Osteocyte (in vitro differentiated cells): ENCODE results near the gene UBFD1. TPM values are rescaled to one million over a fixed set of nuclear protein-coding genes. Genes with fewer than 3 reads are reported as not detected.

Experiments used
- DNase-seq: peaks from one replicate; pipeline ENCODE4 v3.0.0; 2021; ENCODE audit warnings: mixed read lengths; ENCODE audit not compliant: unreplicated experiment; ENCODE audit errors: extremely low spot score
- H3K27ac Mint-ChIP-seq: one replicate; pipeline ENCODE4 v1.8.0; 2021; ENCODE audit warnings: mild to moderate bottlenecking, mixed read lengths; ENCODE audit not compliant: unreplicated experiment
- H3K27me3 Mint-ChIP-seq: one replicate; pipeline ENCODE4 v1.8.0; 2021; ENCODE audit warnings: mixed read lengths; ENCODE audit not compliant: unreplicated experiment
- H3K36me3 Mint-ChIP-seq: one replicate; pipeline ENCODE4 v1.8.0; 2021; ENCODE audit warnings: mixed read lengths; ENCODE audit not compliant: unreplicated experiment
- H3K4me1 Mint-ChIP-seq: one replicate; pipeline ENCODE4 v1.8.0; 2021; ENCODE audit warnings: mixed read lengths; ENCODE audit not compliant: unreplicated experiment
- H3K4me3 Mint-ChIP-seq: one replicate; pipeline ENCODE4 v1.8.0; 2021; ENCODE audit warnings: mild to moderate bottlenecking, moderate library complexity, mixed read lengths; ENCODE audit not compliant: unreplicated experiment
- H3K9me3 Mint-ChIP-seq: one replicate; pipeline ENCODE4 v1.8.0; 2021; ENCODE audit warnings: mixed read lengths; ENCODE audit not compliant: unreplicated experiment
- CTCF ChIP-seq: fragments of 200-600 bp; sonication (generic); IDR thresholded peaks from 2 replicates; pipeline ENCODE4 v1.5.0; 2021; ENCODE audit warnings: antibody characterized with exemption, mild to moderate bottlenecking, moderate library complexity
- total RNA-seq: library from RNA; stranded (reverse); gene quantifications from 2 replicates; pipeline ENCODE4 v1.2.1, GENCODE V29; 2021

Gene UBFD1
- total RNA-seq, 1 donor from 2014 or later, result 100 TPM

- TF ChIP-seq CTCF, result no peak
- Mint-ChIP-seq H3K4me1 (no peaks in the 10 kb centered on the region), H3K36me3 (peaks cover 26% of the 10 kb centered on the region), H3K4me3 (no peak overlapping the region), H3K9me3 (no peaks in the 10 kb centered on the region), H3K27ac (peak overlapping the region; percentile 70), H3K27me3 (no peaks in the 10 kb centered on the region)
- DNase-seq, result no peak
These were observed 29.4 kb upstream of the UBFD1 start for GRCh38 chr16:23527961-23528643.

GRCh38 chr16:23528644-23529310 lies 28.8 kb upstream of the UBFD1 start:
- Mint-ChIP-seq H3K9me3 (no peaks in the 10 kb centered on the region), H3K27me3 (no peaks in the 10 kb centered on the region), H3K36me3 (peaks cover 22% of the 10 kb centered on the region), H3K4me1 (no peaks in the 10 kb centered on the region), H3K4me3 (no peak overlapping the region), H3K27ac (peak overlapping the region; percentile 70)
- TF ChIP-seq CTCF, result no peak
- DNase-seq, result no peak

- H3K36me3 Mint-ChIP-seq, result peaks cover 19% of the 10 kb centered on the region
- no peaks in the 10 kb centered on the region for H3K4me1 Mint-ChIP-seq
- no peak for TF ChIP-seq CTCF
- no peaks in the 10 kb centered on the region for H3K9me3 Mint-ChIP-seq
- no peak overlapping the region for H3K4me3 Mint-ChIP-seq
- no peak for DNase-seq
- H3K27me3 Mint-ChIP-seq, result no peaks in the 10 kb centered on the region
- H3K27ac Mint-ChIP-seq, result no peak overlapping the region
These were observed 27.5 kb upstream of the UBFD1 start for GRCh38 chr16:23530062-23530461.

- Mint-ChIP-seq H3K36me3 (peaks cover 12% of the 10 kb centered on the region), H3K9me3 (no peaks in the 10 kb centered on the region), H3K4me3 (no peak overlapping the region)
These were observed 25.1 kb upstream of the UBFD1 start for GRCh38 chr16:23532448-23532847.

More at GRCh38 chr16:23532448-23532847, 25.1 kb upstream of the UBFD1 start:
- H3K27ac Mint-ChIP-seq, result no peak overlapping the region
- no peaks in the 10 kb centered on the region for H3K4me1 Mint-ChIP-seq
- no peaks in the 10 kb centered on the region for H3K27me3 Mint-ChIP-seq
- no peak for TF ChIP-seq CTCF
- no peak for DNase-seq
